ENCODE data around the gene PRKCA.

The PRKCA gene

GRCh38 chr17:66790501-66791061 is 488.2 kb downstream of the PRKCA start:
- Histone ChIP-seq H3K4me1 (ENCODE audit: low read length) (no peaks in the 10 kb centered on the region), H3K4me2 (ENCODE audit: low read length) (no peak overlapping the region), H3K36me3 (replicated peaks; ENCODE audit: low read depth, low read length) (no peaks in the 10 kb centered on the region), H3K4me3 (ENCODE audit: low read length) (no peak overlapping the region), H4K20me1 (ENCODE audit: insufficient read depth, low read length) (no peaks in the 10 kb centered on the region), H3K9me3 (ENCODE audit: insufficient read depth, low read length) (no peaks in the 10 kb centered on the region), H3K9ac (ENCODE audit: low read length) (no peak overlapping the region), H2AFZ (ENCODE audit: low read depth, low read length) (no peak overlapping the region), H3K79me2 (ENCODE audit: low read length) (no peaks in the 10 kb centered on the region), H3K27me3 (ENCODE audit: low read depth, low read length) (no peaks in the 10 kb centered on the region), H3K27ac (ENCODE audit: low read length) (no peak overlapping the region)
- TF ChIP-seq, protein P1, sequence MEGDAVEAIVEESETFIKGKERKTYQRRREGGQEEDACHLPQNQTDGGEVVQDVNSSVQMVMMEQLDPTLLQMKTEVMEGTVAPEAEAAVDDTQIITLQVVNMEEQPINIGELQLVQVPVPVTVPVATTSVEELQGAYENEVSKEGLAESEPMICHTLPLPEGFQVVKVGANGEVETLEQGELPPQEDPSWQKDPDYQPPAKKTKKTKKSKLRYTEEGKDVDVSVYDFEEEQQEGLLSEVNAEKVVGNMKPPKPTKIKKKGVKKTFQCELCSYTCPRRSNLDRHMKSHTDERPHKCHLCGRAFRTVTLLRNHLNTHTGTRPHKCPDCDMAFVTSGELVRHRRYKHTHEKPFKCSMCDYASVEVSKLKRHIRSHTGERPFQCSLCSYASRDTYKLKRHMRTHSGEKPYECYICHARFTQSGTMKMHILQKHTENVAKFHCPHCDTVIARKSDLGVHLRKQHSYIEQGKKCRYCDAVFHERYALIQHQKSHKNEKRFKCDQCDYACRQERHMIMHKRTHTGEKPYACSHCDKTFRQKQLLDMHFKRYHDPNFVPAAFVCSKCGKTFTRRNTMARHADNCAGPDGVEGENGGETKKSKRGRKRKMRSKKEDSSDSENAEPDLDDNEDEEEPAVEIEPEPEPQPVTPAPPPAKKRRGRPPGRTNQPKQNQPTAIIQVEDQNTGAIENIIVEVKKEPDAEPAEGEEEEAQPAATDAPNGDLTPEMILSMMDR (IDR thresholded peaks at IDR 0.05; ENCODE audit: low read depth, low read length): no peak
- no peak for TF ChIP-seq EZH2phosphoT487 (IDR thresholded peaks at IDR 0.05; ENCODE audit: low read depth)

DNA sequence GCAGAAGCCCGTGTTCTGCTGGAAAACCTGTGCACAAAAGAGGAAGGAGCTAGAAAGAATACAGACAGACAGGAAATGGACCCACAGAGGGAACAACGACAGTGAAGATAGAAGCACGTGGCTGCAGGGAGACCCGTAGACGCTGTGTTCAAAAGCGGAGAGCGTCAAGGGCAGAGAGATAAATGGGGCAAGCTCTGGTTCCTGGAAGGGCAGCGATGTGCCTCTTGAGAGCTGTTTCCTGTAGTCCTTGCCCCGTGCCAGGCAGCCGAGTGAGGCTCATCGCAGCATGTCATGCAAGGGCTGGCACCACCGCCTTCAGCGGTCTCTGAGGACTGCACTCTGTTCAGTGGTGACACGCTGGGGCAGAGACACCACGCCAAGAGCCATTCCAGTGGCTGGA is 488.9 kb downstream of the PRKCA start:
- TF ChIP-seq, protein P1 (IDR thresholded peaks at IDR 0.05; ENCODE audit: low read depth, low read length): no peak
- no peak for TF ChIP-seq EZH2phosphoT487 (IDR thresholded peaks at IDR 0.05; ENCODE audit: low read depth)
- Histone ChIP-seq H3K9me3 (ENCODE audit: insufficient read depth, low read length) (no peaks in the 10 kb centered on the region), H4K20me1 (ENCODE audit: insufficient read depth, low read length) (no peaks in the 10 kb centered on the region), H3K36me3 (replicated peaks; ENCODE audit: low read depth, low read length) (no peaks in the 10 kb centered on the region), H3K4me2 (ENCODE audit: low read length) (no peak overlapping the region), H3K79me2 (ENCODE audit: low read length) (no peaks in the 10 kb centered on the region), H3K4me3 (ENCODE audit: low read length) (no peak overlapping the region), H3K27me3 (ENCODE audit: low read depth, low read length) (no peaks in the 10 kb centered on the region), H3K4me1 (ENCODE audit: low read length) (no peaks in the 10 kb centered on the region), H3K9ac (ENCODE audit: low read length) (no peak overlapping the region), H2AFZ (ENCODE audit: low read depth, low read length) (no peak overlapping the region), H3K27ac (ENCODE audit: low read length) (no peak overlapping the region)

DNA sequence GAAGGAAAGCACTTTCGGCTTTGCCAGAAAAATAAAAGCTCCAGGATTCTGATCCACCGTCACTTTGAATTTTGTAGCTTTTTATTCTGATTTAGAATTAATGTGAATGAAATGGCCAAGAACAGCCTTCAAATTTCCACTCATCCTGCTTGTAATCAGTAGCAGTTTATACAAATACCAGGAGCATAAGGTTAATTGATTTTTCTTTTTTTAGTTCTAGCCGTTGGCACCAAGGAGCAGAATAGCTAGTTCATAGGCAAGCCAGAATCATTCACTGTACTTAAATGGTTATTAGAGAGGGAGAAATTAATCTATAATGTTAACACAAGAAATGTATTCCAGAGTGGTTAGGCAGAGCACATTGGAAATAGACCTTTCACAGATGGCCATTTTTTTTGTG is 491.4 kb downstream of the PRKCA start:
- TF ChIP-seq, protein P1 (IDR thresholded peaks at IDR 0.05; ENCODE audit: low read depth, low read length): no peak
- no peak for TF ChIP-seq EZH2phosphoT487 (IDR thresholded peaks at IDR 0.05; ENCODE audit: low read depth)
- Histone ChIP-seq H2AFZ (ENCODE audit: low read depth, low read length) (no peak overlapping the region), H3K36me3 (replicated peaks; ENCODE audit: low read depth, low read length) (no peaks in the 10 kb centered on the region), H3K9ac (ENCODE audit: low read length) (no peak overlapping the region), H3K27me3 (ENCODE audit: low read depth, low read length) (no peaks in the 10 kb centered on the region), H3K4me1 (ENCODE audit: low read length) (no peaks in the 10 kb centered on the region), H3K9me3 (ENCODE audit: insufficient read depth, low read length) (no peaks in the 10 kb centered on the region), H3K4me3 (ENCODE audit: low read length) (no peak overlapping the region), H3K79me2 (ENCODE audit: low read length) (no peaks in the 10 kb centered on the region), H3K27ac (ENCODE audit: low read length) (no peak overlapping the region), H4K20me1 (ENCODE audit: insufficient read depth, low read length) (no peaks in the 10 kb centered on the region), H3K4me2 (ENCODE audit: low read length) (no peak overlapping the region)

DNA sequence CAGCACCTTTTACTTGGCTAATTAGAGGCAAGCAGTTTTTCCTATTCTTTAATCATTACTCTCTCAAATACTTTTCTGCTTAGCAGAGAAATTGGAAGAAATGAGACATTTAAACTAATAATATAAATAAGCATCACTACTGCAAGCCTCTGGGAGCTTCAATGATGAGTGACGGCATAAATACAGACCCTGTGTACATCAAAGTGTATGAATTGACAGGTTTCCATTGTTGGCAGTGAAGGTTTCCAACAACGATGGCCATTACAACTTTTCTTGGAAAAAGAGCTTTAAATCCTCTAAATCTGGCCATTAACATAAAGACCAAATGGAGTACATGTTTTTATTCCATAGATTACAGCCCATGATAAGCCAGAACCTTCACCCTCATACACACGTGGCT is 493.1 kb downstream of the PRKCA start:
- H3K4me1 ChIP-seq (ENCODE audit: low read length): no peaks in the 10 kb centered on the region
- H3K4me3 ChIP-seq (ENCODE audit: low read length): no peak overlapping the region
- no peaks in the 10 kb centered on the region for H4K20me1 ChIP-seq (ENCODE audit: insufficient read depth, low read length)
- H3K9me3 ChIP-seq (ENCODE audit: insufficient read depth, low read length): no peaks in the 10 kb centered on the region
- TF ChIP-seq, protein P1 (IDR thresholded peaks at IDR 0.05; ENCODE audit: low read depth, low read length): no peak
- TF ChIP-seq EZH2phosphoT487 (IDR thresholded peaks at IDR 0.05; ENCODE audit: low read depth): no peak
- H3K27me3 ChIP-seq (ENCODE audit: low read depth, low read length): no peaks in the 10 kb centered on the region
- H3K4me2 ChIP-seq (ENCODE audit: low read length): no peak overlapping the region
- H2AFZ ChIP-seq (ENCODE audit: low read depth, low read length): no peak overlapping the region
- H3K27ac ChIP-seq (ENCODE audit: low read length): no peak overlapping the region
- H3K79me2 ChIP-seq (ENCODE audit: low read length): no peaks in the 10 kb centered on the region
- no peaks in the 10 kb centered on the region for H3K36me3 ChIP-seq (replicated peaks; ENCODE audit: low read depth, low read length)
- no peak overlapping the region for H3K9ac ChIP-seq (ENCODE audit: low read length)
